H1 (cell line): ENCODE measurements around the gene RHBG. TPM values are rescaled to one million over a fixed set of nuclear protein-coding genes. Genes with fewer than 3 reads are reported as not detected.

Experiments
- CTCF ChIA-PET: fragments of 300-600 bp; sonication (Branson Sonifier 250); formaldehyde crosslinking; loops from one replicate; lab custom pipeline; 2021; ENCODE audit not compliant: partially characterized antibody; lab: Charles Lee
- POLR2A ChIA-PET: fragments of 300-600 bp; sonication (Branson Sonifier 250); formaldehyde crosslinking; loops from one replicate; lab custom pipeline; 2021; ENCODE audit warnings: inconsistent platforms; ENCODE audit not compliant: partially characterized antibody; lab: Charles Lee
- DNase-seq, 2 experiments: peaks; one replicate each; pipeline versions ENCODE4 v3.0.0 to v3.0.0-alpha.2; 2010 to 2022; ENCODE audit warnings: low spot score in 2 of 2, low read depth in 1 of 2, mixed read lengths in 1 of 2
- FAIRE-seq: peaks from 2 replicates; lab custom pipeline; 2011; peaks lifted over from hg19 to GRCh38; lab: Jason Lieb, UNC
- H2AFZ ChIP-seq: 2 replicates; pipeline ENCODE4 v1.8.1; 2012; ENCODE audit warnings: low read length, inconsistent platforms
- H2AK5ac ChIP-seq: 2 replicates; pipeline ENCODE4 v1.6.1; 2013; ENCODE audit warnings: low read depth, low read length
- H2BK120ac ChIP-seq: replicated peaks from 2 replicates; pipeline ENCODE3; 2013; ENCODE audit warnings: low read depth, low read length, inconsistent platforms
- H2BK12ac ChIP-seq: 2 replicates; pipeline ENCODE4 v1.6.1; 2013; ENCODE audit warnings: low read depth, low read length
- H2BK15ac ChIP-seq: 2 replicates; pipeline ENCODE4 v1.6.1; 2013; ENCODE audit warnings: low read length
- H2BK20ac ChIP-seq: 2 replicates; pipeline ENCODE4 v1.6.1; 2013; ENCODE audit warnings: low read length
- H2BK5ac ChIP-seq: 2 replicates; pipeline ENCODE4 v1.6.1; 2013; ENCODE audit warnings: low read depth, low read length
- H3K14ac ChIP-seq: 2 replicates; pipeline ENCODE4 v1.6.1; 2013; ENCODE audit warnings: inconsistent platforms; ENCODE audit not compliant: insufficient read length
- H3K18ac ChIP-seq: 2 replicates; pipeline ENCODE4 v1.6.1; 2013; ENCODE audit warnings: low read length; ENCODE audit errors: extremely low read depth
- H3K23ac ChIP-seq: 2 replicates; pipeline ENCODE4 v1.6.1; 2013; ENCODE audit warnings: inconsistent platforms; ENCODE audit not compliant: insufficient read length
- H3K23me2 ChIP-seq: 2 replicates; pipeline ENCODE4 v1.6.1; 2013; ENCODE audit warnings: low read depth, low read length
- H3K27ac ChIP-seq: 2 replicates; pipeline ENCODE4 v1.6.1; 2011; ENCODE audit warnings: low read depth, low read length, inconsistent platforms
- H3K27me3 ChIP-seq, 4 experiments: replicated peaks in 1 of 4; 1 replicate in 1 of 4; 2 replicates in 3 of 4; pipeline versions ENCODE4 v1.6.1 to v1.8.1; 2011 to 2013; ENCODE audit warnings: low read length in 3 of 4, mild to moderate bottlenecking in 3 of 4, inconsistent platforms in 2 of 4, mixed read lengths in 2 of 4, moderate library complexity in 1 of 4; ENCODE audit not compliant: control insufficient read depth in 3 of 4, insufficient read depth in 3 of 4; ENCODE audit errors: extremely low read depth in 1 of 4
- H3K36me3 ChIP-seq, 4 experiments: 2 replicates each; pipeline versions ENCODE4 v1.6.1 to v1.8.1; 2011 to 2013; ENCODE audit warnings: mild to moderate bottlenecking in 4 of 4, low read length in 3 of 4, moderate library complexity in 2 of 4, control low read depth in 1 of 4, inconsistent platforms in 1 of 4; ENCODE audit not compliant: insufficient read depth in 4 of 4, control insufficient read depth in 2 of 4
- H3K4ac ChIP-seq: replicated peaks from 2 replicates; pipeline ENCODE3; 2013; ENCODE audit warnings: low read length, low read depth, mixed read lengths, inconsistent platforms; ENCODE audit not compliant: insufficient read length
- H3K4me1 ChIP-seq, 4 experiments: replicated peaks in 1 of 4; 1 replicate in 1 of 4; 2 replicates in 3 of 4; pipeline versions ENCODE4 v1.6.1 to v1.8.1; 2011 to 2013; ENCODE audit warnings: low read length in 3 of 4, inconsistent platforms in 2 of 4, mixed read lengths in 1 of 4; ENCODE audit not compliant: insufficient read depth in 4 of 4, control insufficient read depth in 3 of 4
- H3K4me2 ChIP-seq, 2 experiments: 2 replicates each; pipeline versions ENCODE4 v1.6.1 to v1.8.1; 2011 to 2013; ENCODE audit warnings: low read depth in 2 of 2, low read length in 2 of 2, control low read depth in 1 of 2, inconsistent platforms in 1 of 2, mild to moderate bottlenecking in 1 of 2; ENCODE audit not compliant: insufficient read depth in 1 of 2
- H3K4me3 ChIP-seq, 4 experiments: fragments of 200-600, 300-600 bp in 1 of 4; sonication (generic), shearing (Covaris generic), sonication (Bioruptor Twin) in 1 of 4; 2 replicates each; pipeline versions ENCODE4 v1.5.1 to v1.8.1; 2011 to 2016; ENCODE audit warnings: low read length in 4 of 4, low read depth in 3 of 4, control low read depth in 2 of 4, inconsistent platforms in 2 of 4, mild to moderate bottlenecking in 2 of 4, mixed read lengths in 1 of 4, moderate library complexity in 1 of 4; ENCODE audit not compliant: insufficient read depth in 2 of 4; ENCODE audit errors: extremely low read depth in 1 of 4
- H3K56ac ChIP-seq: replicated peaks from 2 replicates; pipeline ENCODE3; 2013; ENCODE audit warnings: low read depth, mild to moderate bottlenecking, mixed read lengths, low read length, inconsistent platforms; ENCODE audit not compliant: insufficient read length
- H3K79me1 ChIP-seq: 2 replicates; pipeline ENCODE4 v1.6.1; 2013; ENCODE audit warnings: low read depth, low read length, control low read depth
- H3K79me2 ChIP-seq, 2 experiments: 2 replicates each; pipeline versions ENCODE4 v1.6.1 to v1.8.1; 2012 to 2013; ENCODE audit warnings: low read length in 2 of 2, mild to moderate bottlenecking in 2 of 2, inconsistent platforms in 1 of 2; ENCODE audit not compliant: insufficient read depth in 2 of 2, control insufficient read depth in 1 of 2
- H3K9ac ChIP-seq, 4 experiments: replicated peaks in 1 of 4; 1 replicate in 1 of 4; 2 replicates in 3 of 4; pipeline versions ENCODE4 v1.6.1 to v1.8.1; 2011 to 2013; ENCODE audit warnings: low read depth in 3 of 4, low read length in 3 of 4, control low read depth in 2 of 4, mild to moderate bottlenecking in 2 of 4, moderate library complexity in 2 of 4, inconsistent platforms in 1 of 4; ENCODE audit errors: extremely low read depth in 1 of 4
- H3K9me3 ChIP-seq, 2 experiments: 2 replicates each; pipeline versions ENCODE4 v1.6.1 to v1.8.1; 2012 to 2013; ENCODE audit warnings: mild to moderate bottlenecking in 2 of 2, moderate library complexity in 2 of 2, control low read depth in 1 of 2, inconsistent platforms in 1 of 2, low read depth in 1 of 2, low read length in 1 of 2, mixed read lengths in 1 of 2; ENCODE audit not compliant: insufficient read depth in 2 of 2
- H4K20me1 ChIP-seq, 2 experiments: replicated peaks in 1 of 2; 2 replicates each; pipeline versions ENCODE3 to v1.8.1; 2011 to 2013; ENCODE audit warnings: inconsistent platforms in 2 of 2, low read length in 2 of 2, mild to moderate bottlenecking in 1 of 2; ENCODE audit not compliant: insufficient read depth in 2 of 2, control insufficient read depth in 1 of 2
- H4K5ac ChIP-seq: 2 replicates; pipeline ENCODE4 v1.6.1; 2013; ENCODE audit warnings: low read length, low read depth, mixed read lengths, inconsistent platforms; ENCODE audit not compliant: insufficient read length
- H4K8ac ChIP-seq: 2 replicates; pipeline ENCODE4 v1.8.0; 2013; ENCODE audit warnings: mild to moderate bottlenecking, moderate library complexity, low read length, inconsistent platforms; ENCODE audit not compliant: insufficient read depth; ENCODE audit errors: extremely low read depth
- H4K91ac ChIP-seq: replicated peaks from 2 replicates; pipeline ENCODE3; 2013; ENCODE audit warnings: low read length, mixed read lengths, inconsistent platforms; ENCODE audit not compliant: insufficient read length
- BCL11A ChIP-seq, 2 experiments: IDR thresholded peaks; one replicate each; pipeline ENCODE4 v1.6.1; 2011; ENCODE audit warnings: low read depth in 2 of 2, low read length in 2 of 2, mild to moderate bottlenecking in 2 of 2
- BRCA1 ChIP-seq: IDR thresholded peaks from 2 replicates; pipeline ENCODE4 v1.6.1; 2012; ENCODE audit warnings: low read depth, low read length, improper control_type of control experiment
- FOSL1 ChIP-seq: IDR thresholded peaks from 2 replicates; pipeline ENCODE4 v1.6.1; 2011; ENCODE audit warnings: mild to moderate bottlenecking, low read depth, low read length, moderate library complexity; ENCODE audit not compliant: insufficient read depth
- NANOG ChIP-seq: IDR thresholded peaks from 2 replicates; pipeline ENCODE4 v1.6.1; 2011; ENCODE audit warnings: low read length, low read depth, mild to moderate bottlenecking, inconsistent platforms; ENCODE audit not compliant: insufficient read depth, poor library complexity, severe bottlenecking
- POLR2AphosphoS5 ChIP-seq: IDR thresholded peaks from 2 replicates; pipeline ENCODE4 v1.6.1; 2011; ENCODE audit warnings: low read depth, low read length
- POU5F1 ChIP-seq: IDR thresholded peaks from 2 replicates; pipeline ENCODE4 v1.6.1; 2011; ENCODE audit warnings: low read depth, mild to moderate bottlenecking, low read length, moderate library complexity
- TAF7 ChIP-seq: optimal IDR thresholded peaks from 2 replicates; pipeline ENCODE3; 2011; ENCODE audit warnings: low read depth, mild to moderate bottlenecking, inconsistent platforms, low read length, moderate library complexity, borderline replicate concordance
- TEAD4 ChIP-seq: IDR thresholded peaks from 2 replicates; pipeline ENCODE4 v1.6.1; 2012; ENCODE audit warnings: low read depth, low read length, inconsistent platforms, mixed read lengths
- ZNF274 ChIP-seq: IDR thresholded peaks from 2 replicates; pipeline ENCODE4 v1.7.0; 2012; ENCODE audit warnings: low read length, borderline replicate concordance; ENCODE audit errors: extremely low read depth
- WGBS, 2 experiments: shearing (Covaris generic) in 1 of 2; methylation state at CpG; one replicate each; pipeline versions ENCODE4 v1.1.6 to v1.1.7; 2013 to 2015; ENCODE audit warnings: low lambda C conversion rate in 2 of 2, mixed read lengths in 2 of 2, inconsistent platforms in 1 of 2, low coverage in 1 of 2, missing lambda C conversion rate in 1 of 2; ENCODE audit not compliant: insufficient replicate concordance in 2 of 2, insufficient coverage in 1 of 2, insufficient read length in 1 of 2; ENCODE audit errors: extremely low coverage in 1 of 2, missing lambda C conversion rate in 1 of 2; 5-methylcytosine and 5-hydroxymethylcytosine counted together
- polyA plus RNA-seq, 7 experiments: library from polyadenylated mRNA; depleted of rRNA in 3 of 7; stranded (reverse) in 5 of 7; unstranded in 2 of 7; fragments of >200 nt in 5 of 7; fragments of 200-250 nt in 2 of 7; gene quantifications; 1 replicate in 5 of 7; 2 replicates in 1 of 7; 4 replicates in 1 of 7; pipeline versions ENCODE4 v1.2.1 to v1.2.3, GENCODE V29; 2011 to 2013; ENCODE audit warnings: missing spikeins in 2 of 7, mixed read lengths in 2 of 7
- total RNA-seq: library from RNA; stranded (reverse); fragmentation: NEBNext Ultra II Directional; extraction: Animal tissue kit (Norgen Biotek cat#: 25700); gene quantifications from 2 replicates; pipeline ENCODE4 v1.2.1, GENCODE V29; 2021
- TF ChIP-seq, protein P1 (sequence below): IDR thresholded peaks from 2 replicates; pipeline ENCODE4 v1.6.1; 2012; ENCODE audit warnings: inconsistent platforms

Gene RHBG
- total and polyA plus RNA-seq, 2 of the 8 experiments (the other 6 are each of a cell fraction or from before 2014, with no cell fraction given): 2.6 to 2.7 TPM

GRCh38 chr1:156344409-156344808, 24.6 kb upstream of the RHBG start:
- H2BK15ac ChIP-seq: no peak overlapping the region
- no peak overlapping the region for H2AK5ac ChIP-seq
- no peak overlapping the region for H4K91ac ChIP-seq
- no peaks in the 10 kb centered on the region for H4K20me1 ChIP-seq
- no peak overlapping the region for H2BK20ac ChIP-seq
- H2BK120ac ChIP-seq: no peak overlapping the region
- no peak overlapping the region for H3K4ac ChIP-seq
- no peak overlapping the region for H3K9ac ChIP-seq
- no peak overlapping the region for H2AFZ ChIP-seq
- no peak overlapping the region for H3K27ac ChIP-seq
- FAIRE-seq: no peak
- no peaks in the 10 kb centered on the region for H3K23me2 ChIP-seq
- no peak overlapping the region for H3K18ac ChIP-seq
- no peak overlapping the region for H3K4me3 ChIP-seq
- H3K56ac ChIP-seq: no peak overlapping the region
- H4K5ac ChIP-seq: no peak overlapping the region
- no peaks in the 10 kb centered on the region for H3K36me3 ChIP-seq
- no peaks in the 10 kb centered on the region for H3K27me3 ChIP-seq
- no peaks in the 10 kb centered on the region for H3K9me3 ChIP-seq
- no peak overlapping the region for H2BK12ac ChIP-seq
- no peak overlapping the region for H2BK5ac ChIP-seq
- 77% methylated on average over 3 of the region's 3 CpGs; no CpG with 5 or more reads in 1 of the 2 experiments for WGBS, 2 experiments
- no peak overlapping the region for H3K23ac ChIP-seq
- CTCF ChIA-PET: interaction anchor here (0.6 to 7.3 kb wide), 8 partner anchors 8 to 102 kb away, joined by 3 to 60 read pairs (median 5); no protein-coding TSS in a partner anchor
- no peak overlapping the region for H3K14ac ChIP-seq
- DNase-seq: no peak
- H3K79me1 ChIP-seq: 0 out of 2 replicates have a peak, but pooled peaks cover 2% of the 10 kb centered on the region
- POLR2A ChIA-PET: no interaction called here
- no peak overlapping the region for H4K8ac ChIP-seq
- no peak overlapping the region for H3K4me2 ChIP-seq
- no peaks in the 10 kb centered on the region for H3K4me1 ChIP-seq
- no peaks in the 10 kb centered on the region for H3K79me2 ChIP-seq
- TF ChIP-seq TEAD4 (no peak), BRCA1 (no peak), FOSL1 (no peak), ZNF274 (no peak), BCL11A (IDR thresholded peaks at IDR 0.05; ENCODE audit: low read depth in 2 of 2, low read length in 2 of 2) (no peak), POLR2AphosphoS5 (no peak), NANOG (no peak), TAF7 (no peak), POU5F1 (no peak)
- TF ChIP-seq, protein P1, sequence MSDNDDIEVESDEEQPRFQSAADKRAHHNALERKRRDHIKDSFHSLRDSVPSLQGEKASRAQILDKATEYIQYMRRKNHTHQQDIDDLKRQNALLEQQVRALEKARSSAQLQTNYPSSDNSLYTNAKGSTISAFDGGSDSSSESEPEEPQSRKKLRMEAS: no peak
